NB4 (cell line): ENCODE data around the gene TTC31.

Source experiments
- DNase-seq: peaks from one replicate; pipeline ENCODE4 v3.0.0; 2010; ENCODE audit warnings: low read depth
- H3K4me3 ChIP-seq: one replicate; pipeline ENCODE4 v1.5.1; 2011; ENCODE audit warnings: mild to moderate bottlenecking, low read depth, low read length, moderate library complexity
- MYC ChIP-seq: IDR thresholded peaks from 2 replicates; pipeline ENCODE4 v1.6.1; 2011; ENCODE audit warnings: low read depth, low read length
- POLR2A ChIP-seq: IDR thresholded peaks from 2 replicates; pipeline ENCODE4 v1.6.1; 2011; ENCODE audit warnings: mild to moderate bottlenecking; ENCODE audit not compliant: insufficient read length; ENCODE audit errors: extremely low read depth
- TF ChIP-seq, protein P1 (sequence below): IDR thresholded peaks from 2 replicates; pipeline ENCODE4 v1.6.1; 2011; ENCODE audit warnings: low read depth, low read length
- TF ChIP-seq, protein P2 (sequence below): IDR thresholded peaks from one replicate; pipeline ENCODE4 v1.5.1; 2012; ENCODE audit warnings: low read depth, low read length

Gene TTC31

DNA sequence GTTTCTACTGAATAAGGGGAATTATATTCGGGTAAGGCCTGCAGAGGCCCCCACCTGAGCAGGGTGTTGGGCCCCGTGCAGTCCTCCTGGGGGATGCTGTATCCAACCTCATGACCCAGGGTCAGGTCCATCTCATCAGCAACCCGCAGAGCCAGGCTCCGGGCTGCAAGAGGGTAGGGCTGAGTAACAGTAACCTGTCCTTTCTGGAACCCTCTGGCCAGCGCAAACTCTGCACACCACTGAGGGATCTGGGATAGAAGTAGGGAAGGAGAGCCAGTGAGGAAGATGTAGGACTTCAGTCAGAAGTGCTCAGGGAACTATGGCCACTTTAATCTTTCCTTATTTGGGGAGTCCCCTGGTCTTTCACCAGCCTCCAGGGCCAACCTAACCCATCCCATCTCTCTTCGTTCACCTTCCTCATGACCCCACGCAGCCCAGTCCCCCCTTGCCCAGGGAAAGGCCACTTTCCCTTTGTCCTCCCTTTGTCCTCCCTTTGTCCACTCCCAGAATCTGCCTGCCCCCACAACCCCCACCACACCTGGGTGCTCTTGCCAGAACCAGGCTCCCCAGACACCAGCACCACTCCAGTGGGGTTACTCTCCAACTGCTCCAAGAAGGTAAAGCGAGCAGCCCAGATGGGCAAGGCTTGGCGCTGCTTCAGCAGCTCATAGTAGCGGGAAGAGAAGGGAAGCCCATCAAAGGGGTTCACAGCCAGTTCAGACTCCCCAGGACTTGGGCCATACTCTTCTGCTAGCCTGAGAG is 42.3 kb downstream of the TTC31 start:
- DNase-seq = no peak
- TF ChIP-seq MYC (no peak), POLR2A (no peak)
- TF ChIP-seq, protein P1, sequence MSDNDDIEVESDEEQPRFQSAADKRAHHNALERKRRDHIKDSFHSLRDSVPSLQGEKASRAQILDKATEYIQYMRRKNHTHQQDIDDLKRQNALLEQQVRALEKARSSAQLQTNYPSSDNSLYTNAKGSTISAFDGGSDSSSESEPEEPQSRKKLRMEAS = no peak
- TF ChIP-seq, protein P2, sequence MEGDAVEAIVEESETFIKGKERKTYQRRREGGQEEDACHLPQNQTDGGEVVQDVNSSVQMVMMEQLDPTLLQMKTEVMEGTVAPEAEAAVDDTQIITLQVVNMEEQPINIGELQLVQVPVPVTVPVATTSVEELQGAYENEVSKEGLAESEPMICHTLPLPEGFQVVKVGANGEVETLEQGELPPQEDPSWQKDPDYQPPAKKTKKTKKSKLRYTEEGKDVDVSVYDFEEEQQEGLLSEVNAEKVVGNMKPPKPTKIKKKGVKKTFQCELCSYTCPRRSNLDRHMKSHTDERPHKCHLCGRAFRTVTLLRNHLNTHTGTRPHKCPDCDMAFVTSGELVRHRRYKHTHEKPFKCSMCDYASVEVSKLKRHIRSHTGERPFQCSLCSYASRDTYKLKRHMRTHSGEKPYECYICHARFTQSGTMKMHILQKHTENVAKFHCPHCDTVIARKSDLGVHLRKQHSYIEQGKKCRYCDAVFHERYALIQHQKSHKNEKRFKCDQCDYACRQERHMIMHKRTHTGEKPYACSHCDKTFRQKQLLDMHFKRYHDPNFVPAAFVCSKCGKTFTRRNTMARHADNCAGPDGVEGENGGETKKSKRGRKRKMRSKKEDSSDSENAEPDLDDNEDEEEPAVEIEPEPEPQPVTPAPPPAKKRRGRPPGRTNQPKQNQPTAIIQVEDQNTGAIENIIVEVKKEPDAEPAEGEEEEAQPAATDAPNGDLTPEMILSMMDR = no peak
- no peak overlapping the region for H3K4me3 ChIP-seq

DNA sequence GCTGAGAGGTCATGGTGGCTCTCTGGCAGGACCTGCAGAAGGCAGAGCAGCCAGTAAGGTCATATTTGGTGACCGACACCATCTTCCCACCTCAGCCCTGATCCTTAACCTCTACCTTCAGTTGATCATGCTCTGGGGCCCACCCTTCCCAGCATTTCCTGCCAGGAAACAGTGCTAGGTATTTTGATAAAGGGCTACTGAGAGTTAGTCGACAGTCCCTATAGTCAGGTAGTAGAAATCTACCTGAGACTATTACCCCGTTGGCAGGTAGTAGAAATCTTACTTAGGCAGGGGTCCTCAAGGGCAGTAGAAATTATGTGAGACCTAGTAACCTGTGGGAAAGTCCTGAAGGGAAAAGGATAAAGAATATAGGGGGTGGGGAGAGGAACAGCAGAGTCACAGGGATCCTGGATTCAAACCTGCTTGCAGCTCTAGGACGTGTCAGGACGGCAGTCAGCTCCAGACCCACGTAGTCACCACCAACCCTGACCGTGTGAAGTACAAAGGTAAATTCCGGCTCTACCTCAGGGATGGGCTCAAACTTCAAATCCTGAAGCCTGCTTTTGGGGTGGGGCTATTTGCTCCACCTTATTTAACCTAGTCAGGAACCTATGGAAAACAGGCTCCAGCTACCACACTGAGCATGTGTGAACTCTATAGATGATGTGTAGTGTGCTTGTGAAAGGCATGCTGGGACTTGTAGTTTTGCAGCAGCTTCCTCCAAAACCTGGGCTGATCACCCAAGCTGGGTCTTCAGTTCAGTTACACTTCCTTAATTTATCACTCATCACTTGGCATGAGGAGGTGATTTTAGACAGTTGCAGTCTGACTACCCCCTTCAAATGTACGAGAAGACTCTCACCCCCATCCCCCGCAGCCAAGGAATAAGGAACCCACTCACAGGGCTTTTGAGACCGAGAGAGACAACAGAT is 43.1 kb downstream of the TTC31 start, which contains the start of gene DQX1:
TSS of gene DQX1 (minus strand) at position 515 of the 932 bp plus-strand sequence. CDS start at position 13, 502 bp downstream.
- peak; percentile 82 for DNase-seq
- H3K4me3 ChIP-seq = no peak within 1 kb of the TSS
- TF ChIP-seq MYC (peak; percentile 28; the same call in 1 of the 2 replicates), POLR2A (no peak)
- TF ChIP-seq, protein P1 = peak; percentile 56
- TF ChIP-seq, protein P2 = no peak

DNA sequence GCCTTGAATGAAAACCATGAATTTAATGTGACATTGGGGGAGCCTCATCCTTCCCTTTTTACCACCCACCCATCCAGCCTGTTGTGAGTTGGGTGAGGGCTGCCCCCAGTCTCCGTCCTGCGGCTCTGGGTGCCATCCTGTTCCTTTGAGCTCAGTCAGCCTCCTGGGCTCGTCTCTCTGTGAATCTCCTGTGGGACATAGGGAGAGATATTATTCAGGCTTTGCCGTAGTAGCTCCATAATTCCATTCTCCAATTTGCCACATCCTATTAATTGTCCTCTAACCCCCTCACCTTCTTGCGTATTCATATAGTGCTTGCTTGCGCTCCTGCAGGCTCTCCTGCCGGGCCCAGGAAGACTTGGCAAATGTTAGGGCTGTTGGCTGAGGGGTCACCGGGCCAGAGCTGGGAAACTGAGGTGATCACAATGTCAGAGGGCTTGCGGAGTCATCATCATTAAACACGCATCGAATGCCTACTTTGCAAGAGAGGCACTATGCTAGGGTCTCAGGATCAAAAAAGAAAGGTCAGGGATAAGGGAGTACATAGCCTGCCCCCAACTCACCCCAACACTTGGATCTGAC is 43.9 kb downstream of the TTC31 start:
- TF ChIP-seq POLR2A (no peak), MYC (no peak)
- TF ChIP-seq, protein P2 = no peak
- TF ChIP-seq, protein P1 = no peak
- no peak for DNase-seq
- H3K4me3 ChIP-seq = no peak overlapping the region

DNA sequence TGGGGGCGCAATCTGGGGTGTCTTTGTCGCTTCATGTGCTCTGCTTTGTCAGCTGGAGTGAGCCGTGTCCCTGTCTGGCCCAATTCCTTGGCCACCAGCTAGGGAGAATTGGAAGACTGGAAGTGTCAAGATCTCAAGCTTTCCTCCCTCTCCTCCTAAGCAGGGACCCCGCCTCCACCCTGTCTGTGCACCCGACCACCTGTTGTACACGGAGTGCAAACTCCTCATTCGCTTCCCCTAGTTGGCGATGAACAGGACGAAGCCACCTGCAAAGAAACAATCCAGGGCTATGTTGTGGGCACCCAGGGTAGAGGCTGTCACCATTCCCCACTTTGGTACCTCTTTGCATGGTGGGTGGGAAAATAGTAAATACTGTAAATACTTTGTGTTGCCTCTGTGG is 44.9 kb downstream of the TTC31 start:
- peak overlapping the region; percentile 99 for H3K4me3 ChIP-seq
- TF ChIP-seq, protein P1 = no peak
- no peak for TF ChIP-seq POLR2A
- TF ChIP-seq, protein P2 = no peak
- TF ChIP-seq MYC = no peak
- no peak for DNase-seq

DNA sequence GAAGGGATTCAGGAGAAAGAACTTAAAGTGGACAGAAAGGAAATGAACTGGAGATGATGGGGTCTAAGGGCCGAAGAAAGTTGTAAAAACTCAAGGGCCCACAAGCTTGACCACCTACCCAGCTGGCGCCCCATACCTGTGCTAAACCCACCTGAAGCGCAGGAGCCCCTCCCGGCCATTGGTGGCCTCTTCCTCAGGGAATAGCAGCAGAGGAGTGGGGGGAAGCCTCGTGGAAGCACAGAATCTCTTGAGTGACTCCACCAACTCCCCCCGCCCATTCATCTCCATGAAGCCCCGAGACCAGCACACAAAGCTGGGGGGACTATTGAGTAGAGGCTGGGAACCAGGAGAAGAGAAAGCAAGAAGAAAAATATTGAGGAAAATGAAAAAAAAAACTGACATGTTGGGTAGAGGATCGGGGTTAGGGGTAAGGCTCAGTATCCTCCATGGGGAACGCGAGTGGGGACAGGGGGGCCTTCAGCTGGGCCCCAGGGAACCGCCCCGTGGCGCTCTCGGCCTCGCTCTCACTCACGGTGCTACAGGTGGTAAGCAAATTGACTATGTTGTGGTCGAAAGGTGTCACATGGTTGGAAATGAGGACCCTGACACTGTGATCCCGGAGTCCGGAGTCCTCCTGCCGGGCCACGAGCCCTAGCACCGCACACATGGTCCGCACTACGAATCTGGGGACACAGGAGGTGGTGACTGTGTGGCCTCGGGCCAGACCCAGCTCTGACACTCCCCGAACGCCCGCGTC is 45.9 kb downstream of the TTC31 start:
- H3K4me3 ChIP-seq = peak overlapping the region; percentile 99
- DNase-seq = no peak
- TF ChIP-seq, protein P1 = peak; percentile 55; the same call in 1 of the 2 replicates
- TF ChIP-seq POLR2A = no peak
